B cell (primary cell): ENCODE results near the gene PIMREG.

ENCODE experiments used
- EZH2 ChIP-seq: IDR thresholded peaks from 2 replicates; pipeline ENCODE4 v1.6.1; 2012; ENCODE audit warnings: borderline replicate concordance, low read depth, mild to moderate bottlenecking, moderate library complexity, low read length; ENCODE audit not compliant: insufficient read depth, poor library complexity, severe bottlenecking
- TF ChIP-seq, protein P1 (sequence below): fragments of 200-600 bp; IDR thresholded peaks from one replicate; pipeline ENCODE4 v1.8.0; 2022; ENCODE audit warnings: antibody characterized with exemption, mild to moderate bottlenecking

DNA sequence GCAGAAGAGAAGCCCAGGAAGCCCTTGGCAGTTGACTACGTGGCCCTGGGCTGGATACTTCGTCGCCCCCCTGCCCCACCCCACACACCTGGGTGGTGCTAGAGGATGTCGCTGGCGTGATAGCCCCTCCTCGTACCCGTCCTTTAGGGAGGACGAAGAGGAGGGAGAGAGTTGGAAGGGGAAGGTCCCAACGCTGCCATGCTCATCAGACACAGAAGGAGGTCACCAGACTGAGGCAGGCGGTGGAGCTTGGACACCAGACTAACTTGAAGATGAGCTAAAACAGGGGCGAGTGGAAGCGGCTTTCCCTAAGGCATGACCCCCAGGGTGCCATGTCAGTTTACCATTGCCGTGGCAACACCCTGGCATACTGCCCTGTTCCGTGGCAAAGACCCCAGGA lies 20.3 kb upstream of the PIMREG start:
- TF ChIP-seq, protein P1, sequence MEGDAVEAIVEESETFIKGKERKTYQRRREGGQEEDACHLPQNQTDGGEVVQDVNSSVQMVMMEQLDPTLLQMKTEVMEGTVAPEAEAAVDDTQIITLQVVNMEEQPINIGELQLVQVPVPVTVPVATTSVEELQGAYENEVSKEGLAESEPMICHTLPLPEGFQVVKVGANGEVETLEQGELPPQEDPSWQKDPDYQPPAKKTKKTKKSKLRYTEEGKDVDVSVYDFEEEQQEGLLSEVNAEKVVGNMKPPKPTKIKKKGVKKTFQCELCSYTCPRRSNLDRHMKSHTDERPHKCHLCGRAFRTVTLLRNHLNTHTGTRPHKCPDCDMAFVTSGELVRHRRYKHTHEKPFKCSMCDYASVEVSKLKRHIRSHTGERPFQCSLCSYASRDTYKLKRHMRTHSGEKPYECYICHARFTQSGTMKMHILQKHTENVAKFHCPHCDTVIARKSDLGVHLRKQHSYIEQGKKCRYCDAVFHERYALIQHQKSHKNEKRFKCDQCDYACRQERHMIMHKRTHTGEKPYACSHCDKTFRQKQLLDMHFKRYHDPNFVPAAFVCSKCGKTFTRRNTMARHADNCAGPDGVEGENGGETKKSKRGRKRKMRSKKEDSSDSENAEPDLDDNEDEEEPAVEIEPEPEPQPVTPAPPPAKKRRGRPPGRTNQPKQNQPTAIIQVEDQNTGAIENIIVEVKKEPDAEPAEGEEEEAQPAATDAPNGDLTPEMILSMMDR = no peak
- TF ChIP-seq EZH2 = no peak
